Prostate gland (tissue), 2 donors: ENCODE measurements around the gene TMOD4. TPM values are rescaled to one million over a fixed set of nuclear protein-coding genes. Genes with fewer than 3 reads are reported as not detected.

ENCODE experiments used
- DNase-seq: peaks from one replicate; pipeline ENCODE4 v3.0.0-alpha.2; 2019; ENCODE audit warnings: low spot score
- H3K27ac ChIP-seq, 2 donors: fragments of 200-600 bp; sonication (generic); 2 replicates each; pipeline ENCODE4 v1.5.1; 2017 to 2019
- H3K27me3 ChIP-seq: fragments of 200-600 bp; sonication (generic); replicated peaks from 2 replicates; pipeline ENCODE4 v1.5.1; 2019; ENCODE audit not compliant: insufficient read depth
- H3K36me3 ChIP-seq, 2 donors: fragments of 200-600 bp; sonication (generic); 1 replicate in 1 of 2; 2 replicates in 1 of 2; pipeline versions ENCODE4 v1.5.1 to v1.8.1; 2017 to 2019
- H3K4me1 ChIP-seq: fragments of 200-600 bp; sonication (generic); replicated peaks from 2 replicates; pipeline ENCODE4 v1.5.1; 2019
- H3K4me3 ChIP-seq, 2 donors: fragments of 200-600 bp; sonication (generic); 2 replicates each; pipeline ENCODE4 v1.5.1; 2017 to 2019
- H3K9me3 ChIP-seq: fragments of 200-600 bp; sonication (generic); 2 replicates; pipeline ENCODE4 v1.5.1; 2017
- CTCF ChIP-seq, 4 experiments: fragments of 200-600 bp in 2 of 4; fragments of 450-650 bp in 2 of 4; sonication (generic) in 2 of 4; IDR thresholded peaks; 1 replicate in 3 of 4; 2 replicates in 1 of 4; pipeline ENCODE4 v1.5.1; 2016 to 2019; ENCODE audit warnings: antibody characterized with exemption in 4 of 4, mild to moderate bottlenecking in 2 of 4, moderate library complexity in 2 of 4
- POLR2A ChIP-seq: fragments of 450-650 bp; IDR thresholded peaks from one replicate; pipeline ENCODE4 v1.6.1; 2016; ENCODE audit warnings: antibody characterized with exemption, mild to moderate bottlenecking
- POLR2AphosphoS5 ChIP-seq: sonication (generic); formaldehyde crosslinking; IDR thresholded peaks from one replicate; pipeline ENCODE4 v1.6.1; 2017; ENCODE audit warnings: antibody characterized with exemption
- WGBS: methylation state at CpG from one replicate; pipeline ENCODE4 v1.1.5; 2018; 5-methylcytosine and 5-hydroxymethylcytosine counted together
- intact Hi-C: fragments of 100-400 bp; cut with DNase I; formaldehyde crosslinking; loops from one replicate; pipeline ENCODE4 v1.14.2; 2022
- total RNA-seq, 2 donors: library from RNA; depleted of rRNA; stranded (reverse); fragments of >200 nt; gene quantifications; one replicate each; pipeline ENCODE4 v1.1.0, GENCODE V29; 2016

The TMOD4 gene
- total RNA-seq, 2 donors from 2014 or later = 1.7 TPM; not detected in 1

- no peaks in the 10 kb centered on the region for H3K27me3 ChIP-seq
- intact Hi-C loops = no loop called here
- DNase-seq = no peak
- H3K4me3 ChIP-seq = no peak overlapping the region
- no peaks in the 10 kb centered on the region for H3K36me3 ChIP-seq
- WGBS = 63% methylated on average over 5 of the region's 5 CpGs
- H3K4me1 ChIP-seq = no peaks in the 10 kb centered on the region
- no peak overlapping the region for H3K27ac ChIP-seq
- TF ChIP-seq POLR2A (no peak), CTCF (IDR thresholded peaks at IDR 0.05) (no peak), POLR2AphosphoS5 (no peak)
- no peaks in the 10 kb centered on the region for H3K9me3 ChIP-seq
Observed at GRCh38 chr1:151143986-151144385, 31.8 kb downstream of the TMOD4 start.

- TF ChIP-seq POLR2AphosphoS5 = no peak
- no peak for TF ChIP-seq CTCF (IDR thresholded peaks at IDR 0.05)
- TF ChIP-seq POLR2A = no peak
- Histone ChIP-seq H3K36me3 (no peaks in the 10 kb centered on the region), H3K4me1 (no peaks in the 10 kb centered on the region), H3K4me3 (no peak overlapping the region), H3K27ac (no peak overlapping the region), H3K9me3 (no peaks in the 10 kb centered on the region), H3K27me3 (no peaks in the 10 kb centered on the region)
- DNase-seq = no peak
- intact Hi-C loops = no loop called here
- WGBS = 62% methylated on average over 7 of the region's 7 CpGs
Observed at GRCh38 chr1:151143057-151143435, 32.7 kb downstream of the TMOD4 start.

GRCh38 chr1:151142411-151143056 lies 33.2 kb downstream of the TMOD4 start:
- intact Hi-C loops = no loop called here
- no peak for TF ChIP-seq POLR2A
- no peak for TF ChIP-seq CTCF (IDR thresholded peaks at IDR 0.05)
- no peak for TF ChIP-seq POLR2AphosphoS5

GRCh38 chr1:151137789-151138188 lies 38.0 kb downstream of the TMOD4 start:
- no peaks in the 10 kb centered on the region for H3K27me3 ChIP-seq
- intact Hi-C loops = no loop called here
- no peak for DNase-seq
- no peaks in the 10 kb centered on the region for H3K4me1 ChIP-seq
- no peaks in the 10 kb centered on the region for H3K36me3 ChIP-seq
- H3K27ac ChIP-seq = no peak overlapping the region
- 93% methylated on average over 7 of the region's 7 CpGs for WGBS
- no peak overlapping the region for H3K4me3 ChIP-seq
- no peaks in the 10 kb centered on the region for H3K9me3 ChIP-seq
- TF ChIP-seq CTCF (IDR thresholded peaks at IDR 0.05) (no peak), POLR2AphosphoS5 (no peak), POLR2A (no peak)

More at GRCh38 chr1:151142411-151143056, 33.2 kb downstream of the TMOD4 start:
- no peaks in the 10 kb centered on the region for H3K4me1 ChIP-seq
- no peak overlapping the region for H3K27ac ChIP-seq
- H3K9me3 ChIP-seq = no peaks in the 10 kb centered on the region
- DNase-seq = no peak
- WGBS = 84% methylated on average over 4 of the region's 5 CpGs
- H3K36me3 ChIP-seq = no peaks in the 10 kb centered on the region
- H3K27me3 ChIP-seq = no peaks in the 10 kb centered on the region
- no peak overlapping the region for H3K4me3 ChIP-seq
